ENCODE measurements around the gene UBASH3B.

The UBASH3B gene

DNA sequence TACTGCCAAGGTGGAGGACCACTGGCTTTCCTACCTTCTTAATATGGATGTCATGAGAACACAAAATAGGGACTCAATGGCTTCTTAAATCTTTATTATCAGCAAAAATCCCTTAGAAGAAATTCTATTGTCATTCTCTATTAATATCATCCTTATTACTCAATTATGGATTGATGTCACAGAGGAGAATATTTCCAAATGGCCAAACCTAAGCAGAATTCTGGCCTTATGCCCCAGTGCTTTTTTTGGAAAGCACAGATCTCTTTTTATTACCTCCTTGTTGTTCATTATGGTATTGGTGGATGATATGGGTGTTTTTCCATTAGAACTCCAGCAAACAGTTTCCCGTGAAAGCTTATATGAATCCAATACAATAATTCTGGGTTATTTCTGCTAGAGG is 192.7 kb downstream of the UBASH3B start:
- no peak for TF ChIP-seq SPI1 (IDR thresholded peaks at IDR 0.05; ENCODE audit: borderline replicate concordance, low read depth)
- TF ChIP-seq GABPA (IDR thresholded peaks at IDR 0.05; ENCODE audit: low read depth), result no peak
- TF ChIP-seq, protein P1, sequence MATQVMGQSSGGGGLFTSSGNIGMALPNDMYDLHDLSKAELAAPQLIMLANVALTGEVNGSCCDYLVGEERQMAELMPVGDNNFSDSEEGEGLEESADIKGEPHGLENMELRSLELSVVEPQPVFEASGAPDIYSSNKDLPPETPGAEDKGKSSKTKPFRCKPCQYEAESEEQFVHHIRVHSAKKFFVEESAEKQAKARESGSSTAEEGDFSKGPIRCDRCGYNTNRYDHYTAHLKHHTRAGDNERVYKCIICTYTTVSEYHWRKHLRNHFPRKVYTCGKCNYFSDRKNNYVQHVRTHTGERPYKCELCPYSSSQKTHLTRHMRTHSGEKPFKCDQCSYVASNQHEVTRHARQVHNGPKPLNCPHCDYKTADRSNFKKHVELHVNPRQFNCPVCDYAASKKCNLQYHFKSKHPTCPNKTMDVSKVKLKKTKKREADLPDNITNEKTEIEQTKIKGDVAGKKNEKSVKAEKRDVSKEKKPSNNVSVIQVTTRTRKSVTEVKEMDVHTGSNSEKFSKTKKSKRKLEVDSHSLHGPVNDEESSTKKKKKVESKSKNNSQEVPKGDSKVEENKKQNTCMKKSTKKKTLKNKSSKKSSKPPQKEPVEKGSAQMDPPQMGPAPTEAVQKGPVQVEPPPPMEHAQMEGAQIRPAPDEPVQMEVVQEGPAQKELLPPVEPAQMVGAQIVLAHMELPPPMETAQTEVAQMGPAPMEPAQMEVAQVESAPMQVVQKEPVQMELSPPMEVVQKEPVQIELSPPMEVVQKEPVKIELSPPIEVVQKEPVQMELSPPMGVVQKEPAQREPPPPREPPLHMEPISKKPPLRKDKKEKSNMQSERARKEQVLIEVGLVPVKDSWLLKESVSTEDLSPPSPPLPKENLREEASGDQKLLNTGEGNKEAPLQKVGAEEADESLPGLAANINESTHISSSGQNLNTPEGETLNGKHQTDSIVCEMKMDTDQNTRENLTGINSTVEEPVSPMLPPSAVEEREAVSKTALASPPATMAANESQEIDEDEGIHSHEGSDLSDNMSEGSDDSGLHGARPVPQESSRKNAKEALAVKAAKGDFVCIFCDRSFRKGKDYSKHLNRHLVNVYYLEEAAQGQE (IDR thresholded peaks at IDR 0.05; ENCODE audit: insufficient replicate concordance, low read depth), result no peak
- TF ChIP-seq, protein P2, sequence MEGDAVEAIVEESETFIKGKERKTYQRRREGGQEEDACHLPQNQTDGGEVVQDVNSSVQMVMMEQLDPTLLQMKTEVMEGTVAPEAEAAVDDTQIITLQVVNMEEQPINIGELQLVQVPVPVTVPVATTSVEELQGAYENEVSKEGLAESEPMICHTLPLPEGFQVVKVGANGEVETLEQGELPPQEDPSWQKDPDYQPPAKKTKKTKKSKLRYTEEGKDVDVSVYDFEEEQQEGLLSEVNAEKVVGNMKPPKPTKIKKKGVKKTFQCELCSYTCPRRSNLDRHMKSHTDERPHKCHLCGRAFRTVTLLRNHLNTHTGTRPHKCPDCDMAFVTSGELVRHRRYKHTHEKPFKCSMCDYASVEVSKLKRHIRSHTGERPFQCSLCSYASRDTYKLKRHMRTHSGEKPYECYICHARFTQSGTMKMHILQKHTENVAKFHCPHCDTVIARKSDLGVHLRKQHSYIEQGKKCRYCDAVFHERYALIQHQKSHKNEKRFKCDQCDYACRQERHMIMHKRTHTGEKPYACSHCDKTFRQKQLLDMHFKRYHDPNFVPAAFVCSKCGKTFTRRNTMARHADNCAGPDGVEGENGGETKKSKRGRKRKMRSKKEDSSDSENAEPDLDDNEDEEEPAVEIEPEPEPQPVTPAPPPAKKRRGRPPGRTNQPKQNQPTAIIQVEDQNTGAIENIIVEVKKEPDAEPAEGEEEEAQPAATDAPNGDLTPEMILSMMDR (IDR thresholded peaks at IDR 0.05; ENCODE audit: insufficient read depth, low read length), result no peak
- TF ChIP-seq POLR2AphosphoS5 (IDR thresholded peaks at IDR 0.05; ENCODE audit: low read depth), result no peak
- no peak overlapping the region for H3K4me3 ChIP-seq (replicated peaks; ENCODE audit: insufficient read depth, low read length)
- no peak for DNase-seq (ENCODE audit: low read depth in 1 of 2, low spot score in 1 of 2)
- H3K27me3 ChIP-seq (ENCODE audit: insufficient read depth, poor library complexity, severe bottlenecking), result peaks cover 2% of the 10 kb centered on the region
- H3K27ac ChIP-seq (replicated peaks), result no peak overlapping the region

DNA sequence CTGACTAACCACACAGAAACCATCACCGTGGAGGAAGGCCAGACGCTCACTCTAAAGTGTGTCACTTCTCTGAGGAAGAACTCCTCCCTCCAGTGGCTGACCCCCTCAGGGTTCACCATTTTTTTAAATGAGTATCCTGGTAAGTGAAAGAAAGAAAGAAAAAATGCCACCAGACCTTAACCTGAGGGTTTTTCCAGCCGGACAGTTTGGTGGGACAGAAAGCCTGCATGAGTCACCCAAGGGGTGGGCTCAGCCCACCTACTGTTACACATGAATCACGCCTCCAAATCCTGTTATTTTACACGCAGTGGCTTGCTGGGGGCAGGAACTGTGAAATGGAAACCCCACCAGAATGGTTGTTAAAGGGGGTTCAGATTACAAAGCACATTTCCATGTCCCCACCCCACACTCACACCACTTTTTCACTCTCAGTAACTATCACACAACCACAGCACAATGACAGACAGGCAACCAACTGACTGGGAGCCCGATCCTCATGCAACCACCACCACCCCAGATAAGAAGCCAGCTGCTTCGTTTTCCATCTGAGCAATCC is 194.6 kb downstream of the UBASH3B start:
- Histone ChIP-seq H3K27me3 (ENCODE audit: insufficient read depth, poor library complexity, severe bottlenecking) (no peaks in the 10 kb centered on the region), H3K27ac (replicated peaks) (no peak overlapping the region), H3K4me3 (replicated peaks; ENCODE audit: insufficient read depth, low read length) (no peak overlapping the region)
- DNase-seq (ENCODE audit: low read depth in 1 of 2, low spot score in 1 of 2), result no peak
- TF ChIP-seq, protein P2 (IDR thresholded peaks at IDR 0.05; ENCODE audit: insufficient read depth, low read length), result no peak
- TF ChIP-seq POLR2AphosphoS5 (IDR thresholded peaks at IDR 0.05; ENCODE audit: low read depth) (no peak), SPI1 (IDR thresholded peaks at IDR 0.05; ENCODE audit: borderline replicate concordance, low read depth) (no peak), GABPA (IDR thresholded peaks at IDR 0.05; ENCODE audit: low read depth) (no peak)
- TF ChIP-seq, protein P1 (IDR thresholded peaks at IDR 0.05; ENCODE audit: insufficient replicate concordance, low read depth), result no peak

DNA sequence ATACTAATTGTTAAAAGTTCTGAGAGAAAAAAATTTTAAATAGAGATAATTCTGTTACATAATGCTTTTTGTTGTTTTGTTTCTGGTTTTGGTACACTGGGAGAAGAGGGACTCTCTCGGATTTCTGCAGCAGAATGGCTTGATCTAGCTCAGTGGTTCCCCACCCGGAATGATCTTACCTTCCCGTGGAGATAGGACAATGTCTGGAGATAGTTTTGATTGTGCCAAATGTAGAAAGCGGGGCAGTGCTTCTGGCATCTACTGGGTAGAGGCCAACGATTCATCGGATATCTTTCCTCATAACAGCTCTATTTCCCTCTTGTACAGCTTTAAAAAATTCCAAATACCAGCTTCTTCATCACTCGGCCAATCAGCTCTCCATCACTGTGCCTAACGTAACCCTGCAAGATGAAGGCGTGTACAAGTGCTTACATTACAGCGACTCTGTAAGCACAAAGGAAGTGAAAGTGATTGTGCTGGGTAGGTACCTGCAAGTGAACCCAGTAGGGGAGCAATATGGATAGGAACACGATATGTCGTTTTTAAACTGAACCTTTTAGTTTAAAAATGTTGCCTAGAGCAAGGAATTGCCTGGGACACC is 195.9 kb downstream of the UBASH3B start:
- no peak for DNase-seq (ENCODE audit: low read depth in 1 of 2, low spot score in 1 of 2)

More for the DNA sequence above, 195.9 kb downstream of the UBASH3B start:
- Histone ChIP-seq H3K27ac (replicated peaks) (no peak overlapping the region), H3K4me3 (replicated peaks; ENCODE audit: insufficient read depth, low read length) (no peak overlapping the region), H3K27me3 (ENCODE audit: insufficient read depth, poor library complexity, severe bottlenecking) (no peaks in the 10 kb centered on the region)
- TF ChIP-seq, protein P1 (IDR thresholded peaks at IDR 0.05; ENCODE audit: insufficient replicate concordance, low read depth), result no peak
- TF ChIP-seq SPI1 (IDR thresholded peaks at IDR 0.05; ENCODE audit: borderline replicate concordance, low read depth), result no peak
- TF ChIP-seq, protein P2 (IDR thresholded peaks at IDR 0.05; ENCODE audit: insufficient read depth, low read length), result no peak
- no peak for TF ChIP-seq POLR2AphosphoS5 (IDR thresholded peaks at IDR 0.05; ENCODE audit: low read depth)
- no peak for TF ChIP-seq GABPA (IDR thresholded peaks at IDR 0.05; ENCODE audit: low read depth)

Measured in HL-60 (cell line).